HuH-7 (cell line): Measurements from ENCODE around the gene SKOR1.

Experiments used
- DNase-seq: peaks from one replicate; pipeline ENCODE4 v3.0.0; 2011; ENCODE audit warnings: low spot score

Gene SKOR1

DNA sequence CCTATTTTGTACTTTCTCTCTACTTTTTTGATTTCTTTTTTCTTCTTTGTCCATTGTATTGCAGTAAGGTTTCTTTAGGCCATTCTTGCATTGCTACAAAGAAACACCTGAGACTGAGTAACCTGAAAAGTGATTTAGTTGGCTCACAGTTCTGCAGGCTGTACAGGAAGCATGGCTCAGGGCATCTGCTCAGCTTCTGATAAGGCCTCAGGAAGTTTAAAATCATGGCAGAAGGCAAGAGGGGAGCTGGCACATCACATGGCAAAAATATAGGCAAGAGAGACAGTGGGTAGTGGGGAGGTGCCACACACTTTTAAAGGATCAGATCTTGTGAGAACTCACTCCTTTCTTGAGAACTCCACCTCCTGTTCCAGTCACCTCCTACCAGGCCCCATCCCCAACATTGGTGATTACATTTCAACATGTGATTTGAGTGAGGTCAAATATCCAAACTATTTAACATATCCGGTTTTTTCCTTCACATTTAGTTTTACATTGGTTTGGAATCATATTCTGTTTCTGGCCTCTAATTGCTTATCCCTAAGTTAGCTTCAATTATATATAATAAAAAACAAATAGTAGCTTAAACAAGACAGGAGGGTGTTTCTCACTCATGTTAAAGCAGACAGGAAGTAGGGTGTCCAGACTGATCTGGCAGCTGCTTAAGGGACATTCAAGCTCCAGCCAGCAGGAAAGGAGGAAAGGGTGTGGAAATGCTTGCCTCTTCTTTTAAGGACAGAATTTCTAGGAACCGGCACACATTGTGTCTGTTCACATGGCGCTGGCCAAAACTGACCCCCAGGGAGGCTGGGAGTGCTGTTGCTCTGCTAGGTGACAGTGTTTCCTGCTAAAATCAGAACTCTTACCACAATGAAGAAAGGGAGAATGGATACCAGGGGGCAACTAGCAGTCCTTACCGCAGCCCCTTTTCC, 28.8 kb upstream of the SKOR1 start:
- DNase-seq, result no peak

DNA sequence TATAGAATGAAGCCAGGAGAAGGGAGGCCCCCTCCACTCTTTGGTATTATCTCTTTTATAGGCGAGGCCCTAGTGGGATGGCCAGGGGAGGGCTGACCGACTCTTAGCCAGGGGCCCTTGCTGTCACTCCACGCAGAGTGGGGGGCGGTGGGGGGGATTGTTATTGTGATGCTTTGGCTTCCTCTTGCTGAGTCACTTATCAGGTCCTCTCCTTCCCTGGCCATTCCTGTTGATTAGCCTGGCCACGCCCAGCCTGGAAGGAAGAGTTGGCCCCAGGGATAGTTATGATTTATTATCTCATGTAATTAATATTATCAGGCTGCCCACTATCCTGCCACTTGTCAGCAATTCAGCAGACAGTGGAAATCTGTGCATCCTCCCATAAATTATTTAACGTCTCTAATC, 25.5 kb upstream of the SKOR1 start:
- no peak for DNase-seq

- no peak for DNase-seq
Observed at GRCh38 chr15:67801142-67801541, 24.2 kb upstream of the SKOR1 start.

GRCh38 chr15:67801926-67802914, 23.1 kb upstream of the SKOR1 start:
- no peak for DNase-seq

DNA sequence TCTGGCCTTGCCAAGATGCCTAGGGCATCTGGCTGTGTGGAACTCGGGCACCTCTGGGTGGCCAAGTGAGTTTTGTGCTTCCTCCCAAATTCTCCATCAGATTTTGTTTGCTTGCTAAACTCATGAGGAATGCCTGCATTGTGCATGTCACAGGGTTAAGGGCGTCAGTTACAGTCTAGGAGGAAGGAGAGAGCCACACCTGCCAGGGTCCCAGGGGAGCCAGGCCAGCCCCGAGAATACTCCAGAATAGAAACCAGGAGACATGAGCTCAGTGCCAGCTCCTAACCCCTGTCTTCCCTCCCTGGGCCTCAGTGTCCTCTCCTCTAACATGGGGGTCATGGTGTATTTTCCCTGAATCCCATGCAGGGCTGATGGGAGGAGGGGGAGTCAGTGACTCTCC, 22.0 kb upstream of the SKOR1 start:
- DNase-seq, result no peak

- no peak for DNase-seq
Observed at GRCh38 chr15:67803996-67804843, 21.1 kb upstream of the SKOR1 start.

DNA sequence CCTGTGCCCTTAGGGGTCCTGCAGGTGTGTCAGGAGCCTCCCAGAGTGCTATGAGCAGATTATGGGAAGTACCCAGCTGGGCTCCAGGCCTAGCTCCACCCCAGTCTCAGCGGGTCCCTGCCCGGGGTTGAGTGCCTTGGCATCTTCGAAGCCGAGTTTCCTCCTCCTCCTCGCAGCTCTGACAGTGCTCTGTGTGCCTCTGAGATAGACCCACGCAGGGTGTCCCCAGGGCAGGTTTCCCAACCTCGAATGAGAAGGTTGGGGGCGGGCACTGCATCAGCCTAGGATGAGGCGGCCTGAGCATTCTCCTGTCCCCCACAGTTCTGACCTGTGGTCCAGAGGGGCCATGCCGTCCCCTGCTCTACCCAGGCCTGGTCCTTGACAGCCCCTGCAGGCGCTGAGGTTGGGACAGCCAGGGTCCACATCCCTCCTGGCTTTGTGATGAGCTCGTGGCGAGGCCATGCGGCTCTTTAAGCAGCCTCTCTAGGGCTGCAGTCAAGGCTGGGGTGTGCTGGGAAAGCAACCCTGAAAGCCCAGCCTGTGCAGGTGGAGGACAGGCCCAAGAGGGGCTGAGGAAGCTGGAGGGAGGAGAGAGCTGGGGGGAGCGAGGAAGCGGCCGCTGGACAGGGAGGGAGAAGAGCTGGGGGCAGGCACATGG, 20.2 kb upstream of the SKOR1 start:
- DNase-seq, result no peak

GRCh38 chr15:67805666-67806516, 19.4 kb upstream of the SKOR1 start:
- no peak for DNase-seq

DNA sequence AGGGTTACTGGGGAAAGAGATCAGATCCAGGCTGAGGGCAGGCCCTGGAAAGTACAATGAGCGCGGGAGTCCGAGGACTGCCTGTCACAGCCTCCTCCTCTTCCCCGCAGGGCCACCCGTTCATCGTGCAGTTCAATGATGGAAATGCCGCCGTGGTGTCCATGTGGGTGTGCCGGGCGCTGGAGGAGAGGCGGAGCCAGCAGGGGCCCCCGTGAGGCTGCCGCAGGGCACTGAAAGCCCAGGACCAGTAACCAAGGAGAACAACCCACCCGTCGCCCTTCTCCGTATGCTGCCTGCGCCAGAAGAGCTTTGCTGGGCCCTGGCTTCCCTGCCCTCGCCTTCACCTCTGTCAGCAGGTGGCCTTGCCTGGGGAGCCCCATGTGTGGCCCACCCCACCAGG, 18.8 kb upstream of the SKOR1 start:
- no peak for DNase-seq

DNA sequence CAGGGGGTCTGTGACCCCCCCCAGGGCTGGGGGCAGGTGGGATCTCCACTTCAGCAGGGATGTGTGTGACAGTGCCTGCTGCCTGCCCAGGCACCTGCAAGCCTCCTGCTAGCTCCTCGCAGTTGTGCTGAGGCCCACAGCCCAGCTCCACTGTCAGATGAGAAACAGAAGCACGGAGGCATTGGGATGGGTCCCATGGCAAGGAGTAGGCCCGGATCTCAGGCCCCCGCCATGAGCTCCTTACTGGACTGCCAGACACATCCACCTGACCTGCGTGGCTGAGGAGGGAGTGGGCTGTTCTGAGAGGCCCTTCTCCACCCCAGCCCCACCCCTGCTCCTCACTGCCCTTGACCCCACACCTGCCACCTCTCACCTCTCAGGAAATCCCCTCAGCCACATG, 18.2 kb upstream of the SKOR1 start:
- DNase-seq, result no peak

GRCh38 chr15:67807836-67808235, 17.5 kb upstream of the SKOR1 start:
- DNase-seq, result no peak

GRCh38 chr15:67808821-67809220, 16.5 kb upstream of the SKOR1 start:
- DNase-seq, result no peak

- DNase-seq, result no peak
Observed at GRCh38 chr15:67809441-67809840, 15.9 kb upstream of the SKOR1 start.

GRCh38 chr15:67809866-67810265, 15.4 kb upstream of the SKOR1 start:
- DNase-seq, result no peak

DNA sequence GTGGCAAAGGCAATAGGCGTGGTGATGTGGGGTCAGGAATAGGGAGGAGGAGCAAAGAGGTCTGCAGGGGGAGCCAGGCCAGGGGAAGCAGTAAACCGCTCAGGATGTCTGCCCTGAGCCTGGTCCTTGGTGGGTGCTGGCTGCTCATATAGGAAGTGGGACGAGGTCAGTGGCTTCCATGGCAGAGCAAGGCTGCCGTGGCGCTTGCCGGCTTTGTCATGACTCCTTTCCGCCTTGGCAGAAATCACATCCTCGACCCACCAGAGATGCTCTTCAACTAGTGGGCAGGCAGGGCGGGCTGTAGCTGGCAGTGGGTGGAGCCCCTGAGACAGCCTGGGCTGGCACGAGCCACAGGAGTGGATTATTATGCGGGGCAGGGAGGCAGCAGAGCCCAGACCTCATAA, 13.1 kb upstream of the SKOR1 start:
- no peak for DNase-seq

- no peak for DNase-seq
Observed at GRCh38 chr15:67813104-67813634, 12.1 kb upstream of the SKOR1 start.

- no peak for DNase-seq
Observed at GRCh38 chr15:67815036-67815592, 10.2 kb upstream of the SKOR1 start.

DNA sequence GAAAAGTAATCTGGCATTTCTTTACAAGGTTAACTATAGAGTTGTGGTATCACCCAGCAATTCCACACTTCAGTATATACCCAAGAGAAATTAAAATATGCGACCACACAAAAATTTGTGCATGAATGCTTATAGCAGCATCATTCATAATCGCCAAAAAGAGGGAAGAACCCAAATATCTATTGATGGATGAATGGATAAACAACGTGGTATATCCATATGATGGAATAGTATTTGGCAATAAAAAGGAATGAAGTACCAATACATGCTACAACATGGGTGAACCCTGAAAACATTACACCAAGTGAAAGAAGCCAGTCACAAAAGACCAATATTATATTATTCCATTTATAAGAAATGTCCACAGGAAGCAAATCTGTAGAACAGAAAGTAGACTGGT, 8.6 kb upstream of the SKOR1 start:
- no peak for DNase-seq

- DNase-seq, result no peak
Observed at GRCh38 chr15:67818464-67818863, 6.8 kb upstream of the SKOR1 start.

- DNase-seq, result no peak
Observed at GRCh38 chr15:67819636-67820035, 5.7 kb upstream of the SKOR1 start.
